ENCODE results near the gene TMEM132D. TPM values are rescaled to one million over a fixed set of nuclear protein-coding genes. Genes with fewer than 3 reads are reported as not detected.

The TMEM132D gene
- total and polyA plus RNA-seq, 2 of the 8 experiments (the other 6 are each of a cell fraction or from before 2014, with no cell fraction given) = 3.5 to 10.1 TPM

GRCh38 chr12:129366656-129367055 is 537.2 kb downstream of the TMEM132D start (continued):
- TF ChIP-seq CBX5 (IDR thresholded peaks at IDR 0.05; ENCODE audit: low read depth, low read length) (no peak), CHD2 (IDR thresholded peaks at IDR 0.05; ENCODE audit: low read length) (no peak), RXRA (IDR thresholded peaks at IDR 0.05; ENCODE audit: insufficient read depth, low read depth, low read length) (no peak), SP4 (IDR thresholded peaks at IDR 0.05; ENCODE audit: low read length) (no peak)

All from H1 (cell line).